Body of pancreas (tissue), 4 donors: ENCODE measurements around the gene COL23A1. TPM values are rescaled to one million over a fixed set of nuclear protein-coding genes. Genes with fewer than 3 reads are reported as not detected.

Source experiments
- ATAC-seq: fragments of 150-250 bp; one replicate; pipeline ENCODE4 v1.9.1; 2016
- DNase-seq, 4 donors: peaks; one replicate each; pipeline ENCODE4 v3.0.0-alpha.2; 2019
- H3K27ac ChIP-seq, 4 donors: fragments of 200-600 bp; sonication (generic); 1 replicate in 3 of 4; 2 replicates in 1 of 4; pipeline versions ENCODE4 v1.5.1 to v1.6.1; 2016 to 2019; ENCODE audit warnings: mild to moderate bottlenecking in 1 of 4, mixed read lengths in 1 of 4, moderate library complexity in 1 of 4
- H3K27me3 ChIP-seq, 2 donors: fragments of 200-600 bp; sonication (generic); one replicate each; pipeline ENCODE4 v1.6.0; 2016; ENCODE audit warnings: mild to moderate bottlenecking in 1 of 2
- H3K36me3 ChIP-seq, 2 donors: fragments of 200-600 bp; sonication (generic); replicated peaks in 1 of 2; 2 replicates each; pipeline ENCODE4 v1.5.1; 2016; ENCODE audit warnings: low read depth in 2 of 2; ENCODE audit not compliant: insufficient read depth in 1 of 2
- H3K4me1 ChIP-seq: fragments of 200-600 bp; sonication (generic); one replicate; pipeline ENCODE4 v1.6.0; 2016
- H3K4me3 ChIP-seq, 2 donors: fragments of 200-600 bp; sonication (generic); 1 replicate in 1 of 2; 2 replicates in 1 of 2; pipeline ENCODE4 v1.5.1; 2016 to 2019
- H3K9me3 ChIP-seq, 3 donors: fragments of 200-600 bp; sonication (generic); 1 replicate in 2 of 3; 2 replicates in 1 of 3; pipeline ENCODE4 v1.5.1; 2016
- POLR2A ChIP-seq, 3 donors: fragments of 450-650 bp; IDR thresholded peaks; one replicate each; pipeline ENCODE4 v1.6.1; 2016; ENCODE audit warnings: antibody characterized with exemption in 3 of 3, mild to moderate bottlenecking in 2 of 3
- WGBS, 2 donors: methylation state at CpG; one replicate each; pipeline ENCODE4 v1.1.5; 2017; 5-methylcytosine and 5-hydroxymethylcytosine counted together
- intact Hi-C: fragments of 100-400 bp; cut with DNase I; formaldehyde crosslinking; loops from one replicate; pipeline ENCODE4 v1.15.1; 2023
- total RNA-seq, 2 donors: library from RNA; depleted of rRNA; stranded (reverse); fragments of >200 nt; gene quantifications; one replicate each; pipeline ENCODE4 v1.1.0, GENCODE V29; 2016
- TF ChIP-seq, protein P1 (sequence below), 7 experiments: fragments of 450-650 bp in 4 of 7; fragments of 200-600 bp in 3 of 7; sonication (generic) in 3 of 7; IDR thresholded peaks; one replicate each; pipeline ENCODE4 v1.5.1; 2016 to 2019; ENCODE audit warnings: antibody characterized with exemption in 7 of 7

The COL23A1 gene
- total RNA-seq, 2 donors from 2014 or later: not detected

DNA sequence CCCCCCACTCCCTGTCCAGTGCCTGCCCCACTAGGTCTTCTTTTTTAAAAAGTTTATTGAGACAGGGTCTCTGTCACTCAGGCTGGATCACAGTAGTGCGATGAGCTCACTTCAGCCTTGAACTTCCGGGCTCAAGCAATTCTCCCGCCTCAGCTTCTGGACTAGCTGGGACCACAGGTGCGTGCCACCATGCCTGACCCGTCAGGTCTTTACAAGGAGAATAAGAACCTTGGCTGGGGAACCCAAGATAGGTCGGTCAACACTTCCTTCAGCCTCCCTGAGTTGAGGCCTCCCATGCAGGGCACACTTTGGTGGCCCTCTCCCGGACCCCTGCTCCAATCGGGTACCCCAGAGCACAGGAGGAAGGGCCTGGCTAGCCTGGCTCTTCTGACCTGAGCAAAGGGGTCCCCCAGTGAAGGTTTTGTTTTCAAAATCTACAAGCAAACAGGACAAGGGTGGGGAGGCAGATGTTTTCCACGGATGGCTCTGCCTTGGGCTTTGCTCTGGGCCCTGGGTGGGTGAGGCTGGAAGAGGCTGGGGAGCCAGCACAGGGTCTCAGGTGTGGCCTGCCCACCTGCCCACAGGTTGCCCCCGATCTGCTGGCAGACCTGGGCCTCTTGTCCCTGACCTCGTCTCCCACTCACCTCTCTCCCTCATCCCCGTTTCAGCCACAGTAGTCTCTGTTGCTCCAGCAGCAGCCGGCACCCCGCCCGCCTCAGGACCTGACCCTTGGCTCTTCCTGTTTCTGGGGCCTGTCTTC lies 248.9 kb downstream of the COL23A1 start:
- TF ChIP-seq, protein P1, sequence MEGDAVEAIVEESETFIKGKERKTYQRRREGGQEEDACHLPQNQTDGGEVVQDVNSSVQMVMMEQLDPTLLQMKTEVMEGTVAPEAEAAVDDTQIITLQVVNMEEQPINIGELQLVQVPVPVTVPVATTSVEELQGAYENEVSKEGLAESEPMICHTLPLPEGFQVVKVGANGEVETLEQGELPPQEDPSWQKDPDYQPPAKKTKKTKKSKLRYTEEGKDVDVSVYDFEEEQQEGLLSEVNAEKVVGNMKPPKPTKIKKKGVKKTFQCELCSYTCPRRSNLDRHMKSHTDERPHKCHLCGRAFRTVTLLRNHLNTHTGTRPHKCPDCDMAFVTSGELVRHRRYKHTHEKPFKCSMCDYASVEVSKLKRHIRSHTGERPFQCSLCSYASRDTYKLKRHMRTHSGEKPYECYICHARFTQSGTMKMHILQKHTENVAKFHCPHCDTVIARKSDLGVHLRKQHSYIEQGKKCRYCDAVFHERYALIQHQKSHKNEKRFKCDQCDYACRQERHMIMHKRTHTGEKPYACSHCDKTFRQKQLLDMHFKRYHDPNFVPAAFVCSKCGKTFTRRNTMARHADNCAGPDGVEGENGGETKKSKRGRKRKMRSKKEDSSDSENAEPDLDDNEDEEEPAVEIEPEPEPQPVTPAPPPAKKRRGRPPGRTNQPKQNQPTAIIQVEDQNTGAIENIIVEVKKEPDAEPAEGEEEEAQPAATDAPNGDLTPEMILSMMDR (IDR thresholded peaks at IDR 0.05): no peak
- TF ChIP-seq POLR2A (IDR thresholded peaks at IDR 0.05): no peak
- Histone ChIP-seq H3K9me3 (no peaks in the 10 kb centered on the region), H3K27me3 (peaks cover 0 to 5% of the 10 kb centered on the region in 2 donors), H3K4me1 (no peaks in the 10 kb centered on the region), H3K36me3 (no peaks in the 10 kb centered on the region), H3K4me3 (no peak overlapping the region), H3K27ac (no peak overlapping the region)
- intact Hi-C loops: no loop called here
- 79 to 85% methylated on average over 13 to 15 of the region's 15 CpGs for WGBS, 2 donors
- peak in 1 of 4 donors; percentile 5 for DNase-seq
- ATAC-seq: no peak

DNA sequence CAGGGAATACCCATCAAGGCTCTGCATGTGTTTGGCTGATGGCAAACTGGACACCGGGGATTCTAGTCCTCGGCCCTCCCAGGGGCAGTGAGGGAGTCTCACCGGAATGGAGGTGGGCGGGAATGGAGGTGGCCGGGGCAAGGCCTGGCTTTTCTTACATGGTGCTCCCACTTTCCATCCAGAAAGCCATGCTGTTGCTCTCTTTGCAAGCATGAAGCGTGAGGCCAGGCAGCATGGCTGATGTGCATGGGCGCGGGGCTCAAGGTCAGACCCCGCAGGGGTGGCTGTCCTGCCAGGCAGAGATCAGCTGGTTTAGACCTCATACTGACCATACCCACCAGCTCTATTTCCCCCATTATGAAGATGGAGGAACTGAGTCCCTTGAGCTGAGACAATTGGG lies 249.6 kb downstream of the COL23A1 start:
- no peak overlapping the region for H3K27ac ChIP-seq
- TF ChIP-seq, protein P1 (IDR thresholded peaks at IDR 0.05): no peak
- no peak for TF ChIP-seq POLR2A (IDR thresholded peaks at IDR 0.05)
- 79 to 88% methylated on average over 8 to 9 of the region's 9 CpGs for WGBS, 2 donors
- H3K27me3 ChIP-seq: peaks cover 0 to 5% of the 10 kb centered on the region in 2 donors
- no peaks in the 10 kb centered on the region for H3K9me3 ChIP-seq
- H3K36me3 ChIP-seq: no peaks in the 10 kb centered on the region
- DNase-seq (no peak), ATAC-seq (no peak)
- H3K4me1 ChIP-seq: no peaks in the 10 kb centered on the region
- H3K4me3 ChIP-seq: no peak overlapping the region
- intact Hi-C loops: no loop called here

DNA sequence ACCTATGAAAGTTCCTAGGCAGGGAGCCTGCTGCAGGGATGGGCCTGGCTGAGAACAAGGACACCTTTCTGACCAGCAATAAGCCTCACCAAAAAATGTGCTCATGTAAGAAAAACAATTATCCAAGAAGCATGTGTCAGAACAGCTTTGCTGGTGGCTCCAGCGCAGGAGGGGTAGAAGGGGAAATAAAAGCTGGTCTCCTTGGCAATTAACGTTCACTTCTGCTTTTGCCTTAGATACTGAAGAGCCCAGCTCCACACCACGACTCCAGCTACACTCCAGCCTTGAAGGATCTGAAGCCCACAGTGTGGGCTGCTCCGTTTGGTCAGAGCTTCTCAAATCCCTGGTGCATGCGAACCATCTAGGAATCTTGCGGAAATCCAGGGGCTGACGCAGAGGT lies 250.0 kb downstream of the COL23A1 start:
- Histone ChIP-seq H3K36me3 (no peaks in the 10 kb centered on the region), H3K9me3 (no peaks in the 10 kb centered on the region), H3K27me3 (peaks cover 0 to 5% of the 10 kb centered on the region in 2 donors), H3K27ac (no peak overlapping the region), H3K4me3 (no peak overlapping the region), H3K4me1 (no peaks in the 10 kb centered on the region)
- WGBS, 2 donors: 64 to 66% methylated on average over 7 of the region's 7 CpGs
- DNase-seq: peak in 1 of 4 donors; percentile 2
- TF ChIP-seq, protein P1 (IDR thresholded peaks at IDR 0.05): no peak
- no peak for TF ChIP-seq POLR2A (IDR thresholded peaks at IDR 0.05)
- intact Hi-C loops: no loop called here
- ATAC-seq: no peak

DNA sequence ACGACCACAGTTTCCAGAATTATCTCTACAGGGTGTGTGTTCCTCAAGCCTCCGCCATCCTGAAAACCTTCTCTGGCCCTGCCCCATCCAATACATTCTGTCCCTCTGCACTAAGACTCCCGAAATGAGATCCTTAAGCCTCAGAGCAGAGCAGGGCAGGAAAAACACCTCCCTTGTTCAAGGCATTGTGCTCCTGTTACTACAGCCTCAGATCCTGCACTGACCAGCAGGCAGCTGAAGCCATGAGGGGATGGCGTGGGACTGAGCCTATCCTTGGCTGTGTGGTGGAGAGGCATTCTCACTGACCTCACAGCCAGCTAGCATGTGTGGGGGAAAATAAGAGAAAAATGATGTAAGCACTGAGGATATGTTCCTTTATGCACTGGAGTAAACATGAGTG lies 250.9 kb downstream of the COL23A1 start:
- Histone ChIP-seq H3K27ac (no peak overlapping the region), H3K9me3 (no peaks in the 10 kb centered on the region), H3K27me3 (peaks cover 0 to 5% of the 10 kb centered on the region in 2 donors), H3K36me3 (no peaks in the 10 kb centered on the region), H3K4me3 (no peak overlapping the region), H3K4me1 (no peaks in the 10 kb centered on the region)
- no peak for ATAC-seq
- TF ChIP-seq POLR2A (IDR thresholded peaks at IDR 0.05): no peak
- TF ChIP-seq, protein P1 (IDR thresholded peaks at IDR 0.05): no peak
- DNase-seq: no peak
- intact Hi-C loops: no loop called here
- WGBS, 2 donors: 40 to 67% methylated on average over 4 of the region's 4 CpGs

DNA sequence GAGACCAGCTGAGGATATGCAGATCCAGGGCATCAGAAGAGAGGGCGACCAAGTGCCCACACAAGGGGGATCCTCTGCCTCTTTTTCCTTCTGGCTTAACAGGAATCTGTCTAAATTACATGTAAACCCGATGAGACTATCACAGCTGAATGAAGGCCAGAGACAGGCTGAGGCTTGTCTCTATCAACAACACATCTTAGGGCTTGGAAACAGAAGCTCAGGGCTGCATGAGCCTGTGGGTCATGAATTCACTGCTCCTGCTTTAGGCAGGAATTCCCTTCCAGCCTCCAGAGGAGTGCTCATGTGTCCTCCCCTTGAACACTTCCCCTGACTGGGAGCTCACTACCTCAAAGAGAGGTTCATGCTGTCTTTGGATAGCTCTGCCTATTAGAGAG lies 251.4 kb downstream of the COL23A1 start:
- no peak for ATAC-seq
- no peak for DNase-seq
- no peaks in the 10 kb centered on the region for H3K36me3 ChIP-seq

More for the DNA sequence above, 251.4 kb downstream of the COL23A1 start:
- TF ChIP-seq, protein P1 (IDR thresholded peaks at IDR 0.05): no peak
- no peak for TF ChIP-seq POLR2A (IDR thresholded peaks at IDR 0.05)
- no peak overlapping the region for H3K27ac ChIP-seq
- H3K27me3 ChIP-seq: peaks cover 0 to 5% of the 10 kb centered on the region in 2 donors
- no peaks in the 10 kb centered on the region for H3K9me3 ChIP-seq
- H3K4me1 ChIP-seq: no peaks in the 10 kb centered on the region
- intact Hi-C loops: no loop called here
- H3K4me3 ChIP-seq: no peak overlapping the region
- WGBS, 2 donors: 46 to 47% methylated on average over 2 of the region's 2 CpGs
